HepG2 (cell line): ENCODE results near the gene DENND4A. TPM values are rescaled to one million over a fixed set of nuclear protein-coding genes. Genes with fewer than 3 reads are reported as not detected.

Source experiments
- ATAC-seq: fragments of 200-7000 bp; cut with Tn5 transposase; 3 replicates; pipeline ENCODE4 v1.9.1; 2020; ENCODE audit warnings: mild to moderate bottlenecking, moderate library complexity
- BruUV-seq: library from RNA; stranded (reverse); fragments of 400-500 nt; replicated peaks from 2 replicates; lab custom pipeline; 2021; lab: Mats Ljungman, UMichigan
- CTCF ChIA-PET: fragments of 300-600 bp; formaldehyde crosslinking; extraction: SDS; loops from one replicate; lab custom pipeline; 2021; ENCODE audit warnings: low total read pairs, inconsistent platforms, low intra/inter-chr PET ratio; lab: Yijun Ruan, JAX
- POLR2A ChIA-PET: fragments of 350-600 bp; sonication (Branson Sonifier 250); formaldehyde crosslinking; loops from one replicate; lab custom pipeline; 2020; ENCODE audit warnings: antibody characterized with exemption, inconsistent platforms; lab: Yijun Ruan, JAX
- DNase-seq: peaks from one replicate; pipeline ENCODE4 v3.0.0-alpha.2; 2015; ENCODE audit warnings: low spot score
- FAIRE-seq: peaks from 3 replicates; lab custom pipeline; 2011; peaks lifted over from hg19 to GRCh38; lab: Jason Lieb, UNC
- H2AFZ ChIP-seq: one replicate; pipeline ENCODE4 v1.6.1; 2011; ENCODE audit warnings: low read length, inconsistent platforms
- H3K27ac ChIP-seq: fragments of 300-600 bp; 3 replicates; pipeline ENCODE4 v1.8.0; 2011; ENCODE audit warnings: mixed run types, mild to moderate bottlenecking, mixed read lengths, low read length, inconsistent platforms; ENCODE audit not compliant: insufficient read depth; ENCODE audit errors: extremely low read length
- H3K27me3 ChIP-seq, 2 experiments: fragments of 200-600 bp in 1 of 2; 2 replicates in 1 of 2; 3 replicates in 1 of 2; pipeline versions ENCODE4 v1.6.0 to v1.8.0; 2011; ENCODE audit warnings: low read length in 2 of 2, mild to moderate bottlenecking in 2 of 2, moderate library complexity in 2 of 2, inconsistent platforms in 1 of 2; ENCODE audit not compliant: insufficient read depth in 2 of 2, control insufficient read depth in 1 of 2
- H3K36me3 ChIP-seq, 2 experiments: fragments of 200-600 bp in 1 of 2; replicated peaks in 1 of 2; 2 replicates in 1 of 2; 3 replicates in 1 of 2; pipeline versions ENCODE4 v1.5.1 to v1.8.0; 2011; ENCODE audit warnings: low read length in 2 of 2, inconsistent platforms in 1 of 2; ENCODE audit not compliant: insufficient read depth in 2 of 2, control insufficient read depth in 1 of 2
- H3K4me1 ChIP-seq: 2 replicates; pipeline ENCODE4 v1.5.1; 2012; ENCODE audit warnings: low read length, inconsistent platforms; ENCODE audit not compliant: insufficient read depth
- H3K4me2 ChIP-seq: 2 replicates; pipeline ENCODE4 v1.6.0; 2011; ENCODE audit warnings: low read depth, low read length, inconsistent platforms
- H3K4me3 ChIP-seq, 3 experiments: fragments of 200-600 bp in 1 of 3; sonication (generic), shearing (Covaris generic) in 1 of 3; replicated peaks in 1 of 3; 2 replicates each; pipeline ENCODE4 v1.5.1; 2011 to 2016; ENCODE audit warnings: low read length in 3 of 3, inconsistent platforms in 2 of 3, low read depth in 2 of 3, mild to moderate bottlenecking in 2 of 3, control low read depth in 1 of 3, mixed read lengths in 1 of 3; ENCODE audit not compliant: insufficient read depth in 1 of 3
- H3K79me2 ChIP-seq: one replicate; pipeline ENCODE4 v1.6.1; 2011; ENCODE audit warnings: low read length, inconsistent platforms; ENCODE audit not compliant: insufficient read depth
- H3K9ac ChIP-seq: 2 replicates; pipeline ENCODE4 v1.6.0; 2011; ENCODE audit warnings: mild to moderate bottlenecking, low read depth, low read length, inconsistent platforms; ENCODE audit not compliant: insufficient read depth
- H3K9me3 ChIP-seq: 2 replicates; pipeline ENCODE4 v1.5.1; 2012; ENCODE audit warnings: mild to moderate bottlenecking, low read length
- H4K20me1 ChIP-seq: 2 replicates; pipeline ENCODE4 v1.6.0; 2011; ENCODE audit warnings: inconsistent platforms, mild to moderate bottlenecking, low read length, moderate library complexity; ENCODE audit not compliant: insufficient read depth
- AGO2 ChIP-seq: fragments of 200-400 bp; formaldehyde crosslinking; optimal IDR thresholded peaks from 2 replicates; pipeline ENCODE3; 2017; ENCODE audit warnings: mild to moderate bottlenecking, low read depth, low read length, moderate library complexity
- BHLHE40 ChIP-seq: IDR thresholded peaks from 2 replicates; pipeline ENCODE4 v1.6.1; 2011; ENCODE audit warnings: low read length, improper control_type of control experiment
- CTCF ChIP-seq: sonication (generic); formaldehyde crosslinking; IDR thresholded peaks from 2 replicates; pipeline ENCODE4 v1.5.0; 2020; ENCODE audit warnings: mild to moderate bottlenecking, missing genetic modification reagents, moderate library complexity
- EED ChIP-seq: sonication (generic); formaldehyde crosslinking; IDR thresholded peaks from 2 replicates; pipeline ENCODE4 v1.5.0; 2020; ENCODE audit warnings: mild to moderate bottlenecking, missing genetic modification reagents
- KAT8 ChIP-seq: IDR thresholded peaks from 2 replicates; pipeline ENCODE4 v1.6.1; 2016; ENCODE audit warnings: missing genetic modification reagents, missing compliant biosample characterization
- MED13 ChIP-seq: sonication (generic); formaldehyde crosslinking; IDR thresholded peaks from 2 replicates; pipeline ENCODE4 v1.5.0; 2020; ENCODE audit warnings: missing genetic modification reagents
- PRDM4 ChIP-seq: sonication (generic); formaldehyde crosslinking; IDR thresholded peaks from 2 replicates; pipeline ENCODE4 v1.9.0; 2021; ENCODE audit warnings: missing genetic modification reagents, borderline replicate concordance
- TEF ChIP-seq: sonication (generic); formaldehyde crosslinking; IDR thresholded peaks from 2 replicates; pipeline ENCODE4 v1.5.0; 2020; ENCODE audit warnings: missing genetic modification reagents
- ZBTB25 ChIP-seq: IDR thresholded peaks from 2 replicates; pipeline ENCODE4 v1.6.1; 2018; ENCODE audit warnings: missing genetic modification reagents
- ZFP41 ChIP-seq: sonication (generic); formaldehyde crosslinking; IDR thresholded peaks from 2 replicates; pipeline ENCODE4 v1.4.0; 2020; ENCODE audit warnings: mild to moderate bottlenecking, missing genetic modification reagents, borderline replicate concordance
- ZNF234 ChIP-seq: sonication (generic); formaldehyde crosslinking; conservative IDR thresholded peaks from 2 replicates; pipeline ENCODE4 v1.5.1; 2020; ENCODE audit warnings: mild to moderate bottlenecking, missing genetic modification reagents
- ZNF616 ChIP-seq: sonication (generic); formaldehyde crosslinking; IDR thresholded peaks from 2 replicates; pipeline ENCODE4 v1.5.0; 2020; ENCODE audit warnings: low read depth, mild to moderate bottlenecking, missing genetic modification reagents
- ZNF652 ChIP-seq: IDR thresholded peaks from 2 replicates; pipeline ENCODE4 v1.6.1; 2016; ENCODE audit warnings: low read depth, borderline replicate concordance
- ZNF720 ChIP-seq: sonication (generic); formaldehyde crosslinking; IDR thresholded peaks from 2 replicates; pipeline ENCODE4 v1.4.0; 2020; ENCODE audit warnings: missing genetic modification reagents
- WGBS: methylation state at CpG from one replicate; pipeline ENCODE4 v1.1.6; 2017; ENCODE audit warnings: low lambda C conversion rate; 5-methylcytosine and 5-hydroxymethylcytosine counted together
- in situ Hi-C: cut with HindIII; loops from 2 replicates; pipeline ENCODE4 v1.10.0; 2017; ENCODE audit warnings: low pct_unique_long_range_greater_than_20kb; ENCODE audit not compliant: extremely low pct_ligation_motif_present
- intact Hi-C: fragments of 100-400 bp; cut with micrococcal nuclease; formaldehyde crosslinking; loops from one replicate; pipeline ENCODE4 v1.10.0; 2022; ENCODE audit not compliant: unreplicated experiment
- polyA plus RNA-seq, 8 experiments: library from polyadenylated mRNA; depleted of rRNA in 3 of 8; stranded (reverse) in 7 of 8; unstranded in 1 of 8; fragments of >200 nt; fragmentation: Illumina TruSeq in 4 of 8; extraction: Trizol in 4 of 8; gene quantifications; 2 replicates each; pipeline versions ENCODE4 v1.2.1 to v1.2.3, GENCODE V29; 2011 to 2016; ENCODE audit warnings: low read depth in 4 of 8, missing spikeins in 1 of 8, mixed read lengths in 1 of 8; ENCODE audit not compliant: insufficient read depth in 1 of 8
- total RNA-seq, 5 experiments: library from RNA; depleted of rRNA; stranded (reverse); fragments of >200 nt; fragmentation: Illumina TruSeq; extraction: Trizol; gene quantifications; 2 replicates each; pipeline ENCODE4 v1.2.3, GENCODE V29; 2016; ENCODE audit warnings: low read depth in 1 of 5

The DENND4A gene
- total and polyA plus RNA-seq, 2 of the 13 experiments (the other 11 are each of a cell fraction or from before 2014, with no cell fraction given) = 13.2 to 18.6 TPM

GRCh38 chr15:65792988-65793817, 1.1 kb upstream of the DENND4A start (continued):
- TF ChIP-seq ZNF616 (CRISPR knock-in tag) (no peak), ZBTB25 (CRISPR knock-in tag) (no peak)

GRCh38 chr15:65791335-65792137, 557 bp downstream of the DENND4A start:
- in situ Hi-C loops = no loop called here
- Histone ChIP-seq H3K36me3 (no peaks in the 10 kb centered on the region), H3K27ac (peak overlapping the region; percentile 87), H4K20me1 (no peaks in the 10 kb centered on the region), H3K27me3 (no peaks in the 10 kb centered on the region; a peak in 1 of 5 replicates), H3K4me2 (peak overlapping the region; percentile 74), H3K4me1 (peaks cover 53% of the 10 kb centered on the region), H3K79me2 (peaks cover 51% of the 10 kb centered on the region), H3K9me3 (no peaks in the 10 kb centered on the region), H2AFZ (no peak overlapping the region), H3K9ac (peak overlapping the region; percentile 94), H3K4me3 (peak overlapping the region; percentile 80 to 98 (median 88))
- 1% methylated on average over 10 of the region's 69 CpGs for WGBS
- CTCF ChIA-PET = no interaction called here
- peak; percentile 65 for DNase-seq
- POLR2A ChIA-PET = interaction anchor here (0.7 to 3.7 kb wide), 12 partner anchors 9 to 181 kb away, joined by 3 to 35 read pairs (median 4); partner anchors contain the start of genes INTS14 and RAB11A
- no peak for FAIRE-seq
- ATAC-seq = peak; percentile 75
- no TSS peak for BruUV-seq
- intact Hi-C loops = loop anchor here (1.0 kb wide), 1 partner anchor 13 kb away; no protein-coding TSS in a partner anchor
- TF ChIP-seq TEF (CRISPR knock-in tag) = no peak
- no peak for TF ChIP-seq BHLHE40
- TF ChIP-seq ZNF652 (CRISPR knock-in tag) = no peak
- no peak for TF ChIP-seq AGO2
- peak; percentile 68; the same call in 1 of the 2 replicates for TF ChIP-seq ZNF234 (CRISPR knock-in tag)
- no peak for TF ChIP-seq ZFP41 (CRISPR knock-in tag)
- TF ChIP-seq EED (CRISPR knock-in tag) = no peak
- TF ChIP-seq PRDM4 (CRISPR knock-in tag) = no peak
- no peak for TF ChIP-seq ZNF720 (CRISPR knock-in tag)
- peak; percentile 27; the same call in 1 of the 2 replicates for TF ChIP-seq KAT8 (CRISPR knock-in tag)
- no peak for TF ChIP-seq MED13
- TF ChIP-seq CTCF (CRISPR knock-in tag) = no peak
